GM21717 (cell line): ENCODE data around the gene BAG1.
A peak's percentile ranks its signal among the peaks of the same experiment; 100 is the strongest.

Experiments
- ATAC-seq: cut with Tn5 transposase; IDR thresholded peaks from one replicate; pipeline ENCODE4 v1.9.1; 2021; ENCODE audit warnings: mild to moderate bottlenecking, moderate library complexity; ENCODE audit not compliant: unreplicated experiment

BAG1 gene

DNA sequence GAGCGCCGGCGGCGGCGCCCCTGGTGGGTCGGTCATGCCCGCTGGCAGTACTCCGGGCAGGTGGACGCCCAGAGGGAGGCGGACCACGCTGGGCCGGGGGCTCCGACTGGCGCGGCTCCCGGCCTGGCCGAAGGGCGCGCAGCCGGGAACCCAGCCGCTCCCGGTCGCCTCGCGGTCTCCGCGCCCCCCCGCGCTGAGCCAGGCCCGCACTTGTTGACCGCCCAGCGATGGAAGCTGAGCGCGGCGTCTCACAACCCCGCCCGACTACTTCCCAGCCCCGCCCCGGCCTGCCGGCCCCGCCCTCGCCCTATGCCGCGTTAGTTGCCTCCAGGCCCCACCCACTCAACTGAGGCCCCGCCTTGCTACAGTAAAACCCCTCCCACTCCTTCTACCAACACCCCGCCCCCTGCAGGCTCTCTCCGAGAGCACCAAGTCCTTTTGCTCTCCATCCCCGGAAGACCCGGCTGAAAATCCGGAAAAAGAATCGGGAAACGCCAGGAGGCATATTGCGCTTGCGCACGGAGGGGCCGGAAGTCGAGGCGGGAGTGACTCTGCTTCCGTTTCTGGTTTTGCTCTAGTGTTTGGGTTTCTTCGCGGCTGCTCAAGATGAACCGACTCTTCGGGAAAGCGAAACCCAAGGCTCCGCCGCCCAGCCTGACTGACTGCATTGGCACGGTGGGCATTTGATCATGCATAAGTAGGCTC is at the start of gene BAG1, which contains the start of gene CHMP5:
TSS of gene BAG1 (minus strand) at position 236 of the 705 bp plus-strand sequence.
TSS of gene CHMP5 (plus strand) at position 577 of the 705 bp plus-strand sequence. CDS start at position 607, 30 bp downstream.
- ATAC-seq: peak; percentile 82

DNA sequence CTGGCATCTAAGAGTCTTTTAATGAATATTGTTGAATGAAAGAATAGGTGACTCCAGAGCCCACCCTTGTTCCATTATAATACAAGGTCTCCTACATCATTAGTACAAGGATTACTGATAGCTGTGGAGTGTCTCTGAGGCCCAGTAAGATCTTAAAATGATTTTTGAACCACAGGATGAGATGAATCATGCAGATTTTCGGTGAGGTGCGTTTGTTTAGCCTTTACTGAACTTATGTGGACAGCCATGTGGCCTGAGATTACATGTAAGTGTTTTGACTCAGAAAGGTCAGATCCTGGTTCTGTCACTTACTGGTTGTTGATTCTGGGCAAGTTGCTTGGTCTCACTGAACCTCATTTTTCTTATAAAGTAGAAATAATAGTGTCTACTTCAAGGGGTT is 47.4 kb upstream of the BAG1 start:
- ATAC-seq: no peak

DNA sequence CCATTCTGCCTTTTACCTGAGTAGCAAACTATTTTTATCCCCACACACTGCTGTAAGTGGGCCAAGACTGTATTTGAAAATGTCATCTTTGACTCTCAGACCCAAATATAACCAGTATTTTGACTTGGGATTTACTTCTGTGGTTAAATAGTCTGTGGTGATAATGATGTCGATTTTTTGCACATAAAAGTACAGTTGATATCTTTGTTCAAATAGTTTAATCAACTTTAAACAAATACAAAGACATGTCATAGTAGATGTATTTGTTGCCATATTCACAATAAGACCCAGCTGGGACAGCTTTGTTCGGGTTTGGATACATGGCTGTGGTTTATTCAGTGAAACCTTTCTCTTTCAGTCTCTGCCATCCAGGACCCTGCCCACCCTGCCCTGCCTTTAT is 46.2 kb upstream of the BAG1 start:
- ATAC-seq: no peak

DNA sequence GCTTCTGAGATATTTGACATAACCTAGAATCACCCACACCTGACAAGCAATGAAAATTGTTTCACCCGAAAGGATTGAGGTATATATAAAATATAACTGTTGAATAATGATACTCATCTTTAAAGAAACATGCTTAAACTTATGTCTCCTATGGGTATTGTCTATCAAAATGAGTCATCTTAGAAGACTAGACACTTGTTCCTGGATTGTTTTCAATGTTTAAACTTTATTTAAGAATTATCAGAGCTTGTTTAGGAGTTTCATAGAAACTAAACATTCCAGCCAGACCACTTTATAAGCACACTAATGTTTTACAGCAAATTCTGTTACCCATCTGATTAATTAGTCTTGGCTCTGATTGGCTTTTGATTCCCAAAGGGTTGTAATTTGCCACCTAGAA is 45.4 kb upstream of the BAG1 start:
- ATAC-seq: no peak

DNA sequence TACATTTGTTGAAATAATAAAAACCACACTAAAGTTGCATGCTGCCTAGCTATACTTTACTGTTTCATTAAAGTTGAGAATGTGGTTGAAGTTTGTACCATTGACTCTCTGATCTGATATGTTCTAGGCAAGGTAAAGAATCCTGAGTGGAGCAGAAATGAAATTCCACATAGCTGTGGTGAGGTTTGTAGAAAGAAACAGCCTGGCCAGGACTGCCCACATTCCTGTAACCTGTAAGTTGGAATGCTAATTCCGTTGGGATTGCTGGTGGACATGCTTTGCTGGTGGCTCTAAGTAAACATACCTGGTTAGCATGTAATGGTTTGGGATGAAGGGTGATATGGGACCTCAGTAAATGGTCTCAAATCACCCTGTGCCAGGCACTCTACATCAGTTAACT is 42.6 kb upstream of the BAG1 start:
- ATAC-seq: no peak

DNA sequence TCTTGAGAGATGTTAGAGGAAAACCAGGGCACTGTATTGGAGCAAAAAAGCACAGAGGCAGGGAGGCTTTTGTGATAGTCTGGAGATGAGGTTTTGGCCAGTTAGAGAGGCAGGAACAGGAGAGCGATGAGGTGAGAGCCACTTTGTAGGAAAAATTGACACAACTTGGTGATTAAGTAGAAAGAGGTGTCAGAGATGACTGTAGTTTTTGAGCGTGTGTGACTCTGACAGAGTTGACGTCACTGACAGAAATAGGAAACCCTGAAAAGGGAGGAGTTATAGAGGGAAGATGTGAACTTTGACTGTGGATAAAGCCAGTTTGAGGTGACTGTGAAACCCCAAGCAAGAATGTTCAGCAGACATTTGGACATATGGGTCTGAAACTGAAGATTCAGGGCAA is 41.5 kb upstream of the BAG1 start:
- ATAC-seq: no peak

DNA sequence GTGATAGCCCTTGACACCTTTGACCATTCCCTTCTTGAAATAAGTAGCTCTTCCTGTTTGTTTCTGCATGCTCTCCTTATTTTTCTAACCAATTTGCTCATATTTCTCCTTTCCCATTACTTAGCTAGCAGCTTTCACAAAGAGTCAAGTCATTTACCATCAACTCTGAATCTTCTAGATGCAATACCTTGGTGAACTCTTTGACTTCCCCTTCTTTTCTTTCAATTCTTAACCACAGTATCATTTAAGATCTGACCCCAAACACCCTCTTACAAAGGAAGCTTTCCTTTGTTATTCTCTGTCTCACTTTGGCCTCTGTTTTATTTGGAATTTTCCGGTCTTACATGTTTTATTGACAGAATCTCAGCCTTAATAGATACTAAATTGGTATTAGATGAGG is 39.9 kb upstream of the BAG1 start:
- ATAC-seq: no peak

DNA sequence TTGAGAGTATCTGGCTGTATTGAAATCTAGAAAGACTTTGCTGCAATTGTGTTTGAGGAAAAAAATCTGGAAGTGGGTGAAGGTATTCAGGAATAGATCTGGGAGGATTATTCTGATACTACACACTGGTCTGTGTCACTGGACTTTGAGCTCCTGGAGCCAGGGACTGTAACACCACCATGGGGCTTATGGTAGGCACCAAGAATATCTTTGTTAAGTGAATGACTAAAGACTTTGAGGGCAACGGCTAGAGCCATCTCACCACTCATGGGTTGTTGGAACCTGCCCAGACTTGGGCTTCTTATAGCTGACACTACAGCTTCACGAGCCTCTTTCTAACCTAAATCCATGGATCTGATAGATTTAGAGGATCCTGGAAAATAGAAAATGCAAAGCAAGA is 36.0 kb upstream of the BAG1 start:
- no peak for ATAC-seq

DNA sequence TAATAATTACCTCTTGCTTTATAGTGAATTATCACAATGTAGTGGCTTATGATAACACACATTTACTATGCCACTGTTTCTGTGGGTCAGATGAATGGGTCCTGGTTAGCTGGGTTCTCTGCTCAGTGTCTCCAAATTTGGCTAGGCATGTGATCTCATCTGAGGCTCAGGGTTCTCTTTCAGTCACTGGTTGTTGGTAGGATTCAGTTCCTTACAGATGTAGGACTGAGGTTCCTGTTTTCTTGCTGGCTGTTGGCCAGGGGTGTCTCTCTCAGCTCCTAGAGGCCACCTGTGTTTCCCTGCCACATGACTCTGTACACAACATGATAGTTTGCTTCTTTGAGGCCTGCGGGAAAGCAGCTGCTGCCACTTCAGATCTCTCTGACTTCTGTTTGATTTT is 32.9 kb upstream of the BAG1 start:
- peak; percentile 84 for ATAC-seq

DNA sequence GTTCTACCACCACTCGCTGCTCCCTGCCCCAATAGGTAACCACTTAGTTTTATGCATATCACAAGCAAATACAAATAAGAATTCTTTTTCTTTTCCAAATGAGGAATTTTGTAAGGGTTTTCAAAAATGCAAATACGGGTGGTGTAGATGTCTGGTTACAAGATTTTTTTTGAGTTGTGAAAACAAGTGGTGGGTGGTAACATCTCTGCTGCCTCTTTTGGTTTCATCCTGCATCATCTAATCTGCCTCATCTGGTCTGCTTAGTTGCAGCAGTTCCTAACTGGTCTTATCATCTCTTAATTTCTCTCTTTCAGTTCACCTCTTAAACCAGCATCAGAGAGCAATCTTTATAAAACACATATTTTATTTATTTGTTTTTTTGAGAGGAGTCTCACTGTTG is 31.1 kb upstream of the BAG1 start:
- peak; percentile 29 for ATAC-seq

DNA sequence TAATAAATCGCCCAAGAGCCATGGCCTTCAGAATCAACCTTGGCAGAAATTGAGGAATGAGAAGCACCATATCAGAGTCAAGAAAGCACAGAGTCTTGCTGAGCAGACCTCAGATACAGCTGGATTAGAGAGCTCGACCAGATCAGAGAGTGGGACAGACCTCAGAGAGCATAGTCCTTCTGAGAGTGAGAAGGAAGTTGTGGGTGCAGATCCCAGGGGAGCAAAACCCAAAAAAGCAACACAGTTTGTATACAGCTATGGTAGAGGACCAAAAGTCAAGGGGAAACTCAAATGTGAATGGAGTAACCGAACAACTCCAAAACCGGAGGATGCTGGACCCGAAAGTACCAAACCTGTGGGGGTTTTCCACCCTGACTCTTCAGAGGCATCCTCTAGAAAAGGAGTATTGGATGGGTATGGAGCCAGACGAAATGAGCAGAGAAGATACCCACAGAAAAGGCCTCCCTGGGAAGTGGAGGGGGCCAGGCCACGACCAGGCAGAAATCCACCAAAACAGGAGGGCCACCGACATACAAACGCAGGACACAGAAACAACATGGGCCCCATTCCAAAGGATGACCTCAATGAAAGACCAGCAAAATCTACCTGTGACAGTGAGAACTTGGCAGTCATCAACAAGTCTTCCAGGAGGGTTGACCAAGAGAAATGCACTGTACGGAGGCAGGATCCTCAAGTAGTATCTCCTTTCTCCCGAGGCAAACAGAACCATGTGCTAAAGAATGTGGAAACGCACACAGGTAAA is 30.3 kb upstream of the BAG1 start:
- ATAC-seq: no peak

DNA sequence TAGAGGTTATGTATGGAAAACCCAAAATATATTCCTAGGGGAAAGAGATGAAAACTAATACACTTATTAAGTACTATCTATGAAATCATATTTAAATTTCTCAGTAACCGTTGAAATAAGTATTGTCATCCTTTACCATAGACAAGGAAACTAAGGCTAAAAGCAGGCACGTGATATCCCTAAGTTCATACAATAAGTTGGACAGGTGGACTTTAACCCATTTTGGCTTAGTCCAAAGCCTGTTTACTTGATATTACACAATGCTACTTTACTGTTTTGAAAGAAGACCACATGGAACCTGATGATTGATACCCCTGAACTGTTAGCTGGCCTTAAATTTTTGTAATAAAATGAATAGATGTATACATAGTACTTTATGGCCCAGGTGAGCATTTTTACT is 29.3 kb upstream of the BAG1 start:
- no peak for ATAC-seq

DNA sequence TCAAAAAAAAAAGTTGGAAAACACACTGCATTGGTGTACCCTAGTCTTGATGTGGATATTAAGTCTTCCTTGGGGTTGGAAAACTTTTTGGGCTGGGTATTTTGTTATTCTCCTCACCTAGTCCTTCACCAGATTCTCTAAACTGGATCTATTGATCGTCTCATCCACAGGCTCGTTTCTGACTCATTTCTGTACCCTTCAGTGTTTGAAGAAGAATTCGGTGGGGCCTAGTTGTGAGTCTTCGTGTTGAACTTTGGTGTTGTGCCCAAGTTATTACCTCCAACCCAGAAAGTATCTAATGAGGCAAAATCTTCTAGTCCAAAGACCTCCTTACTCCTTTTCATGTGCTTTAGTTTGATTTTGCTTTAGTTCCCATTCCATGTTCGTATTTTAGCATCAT is 27.4 kb upstream of the BAG1 start:
- no peak for ATAC-seq

DNA sequence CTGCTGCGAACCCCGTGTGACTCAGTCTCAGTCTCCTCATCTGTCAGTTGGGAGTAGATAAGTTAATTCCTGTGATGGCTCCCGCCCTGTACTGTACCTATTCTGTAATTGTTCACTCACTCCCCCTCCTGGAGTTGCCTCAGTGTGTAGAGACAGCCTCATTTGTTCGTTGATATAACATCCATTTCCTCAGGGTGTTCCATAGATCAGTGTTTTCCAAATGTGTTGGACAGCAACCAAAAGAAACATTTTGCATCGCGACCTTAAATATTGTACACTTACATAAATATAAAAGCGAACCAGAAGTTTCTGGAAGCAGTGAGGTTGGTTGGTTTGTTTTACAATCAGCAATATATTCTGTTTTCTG is 26.5 kb upstream of the BAG1 start:
- ATAC-seq: no peak

DNA sequence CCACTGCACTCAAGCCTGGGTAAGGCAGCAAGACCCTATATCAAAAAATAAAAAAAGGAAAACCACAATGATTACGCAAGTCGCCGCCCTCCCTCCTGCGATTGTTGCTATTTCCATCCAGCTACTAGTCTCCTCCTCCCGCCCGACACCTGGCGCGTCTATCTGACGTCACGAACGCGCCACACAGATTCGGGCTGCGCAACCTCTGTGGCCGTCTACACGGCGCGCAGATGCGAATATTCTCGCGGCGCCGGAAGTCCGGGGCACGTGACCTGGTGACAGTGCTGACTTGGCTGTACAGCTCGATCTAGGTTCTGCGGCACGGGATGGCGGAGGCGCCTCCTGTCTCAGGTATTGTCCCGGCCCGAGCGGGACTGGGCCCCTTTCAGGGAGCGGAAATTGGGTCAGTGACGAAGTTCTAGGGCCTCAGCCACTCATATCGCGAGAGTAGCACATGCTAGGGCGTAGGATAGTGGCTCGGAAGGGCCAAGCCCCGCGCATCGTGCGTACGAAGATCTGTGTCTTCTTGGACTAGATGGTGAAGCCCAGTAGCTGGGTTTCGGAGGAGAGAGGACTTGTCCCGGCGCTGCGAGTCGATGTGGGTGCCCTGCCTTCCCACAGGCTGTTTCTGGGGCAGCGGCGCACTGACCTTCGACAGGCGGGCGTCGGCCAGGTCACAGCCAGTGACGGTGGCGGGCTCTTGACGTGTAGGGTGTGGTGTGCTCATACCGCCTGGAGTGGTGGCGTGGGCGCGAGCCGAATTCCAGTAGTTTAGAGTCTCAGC is 25.9 kb upstream of the BAG1 start, which contains the start of gene NFX1:
TSS of gene NFX1 (plus strand) at position 270 of the 784 bp plus-strand sequence. CDS start at position 327, 57 bp downstream.
- peak; percentile 74 for ATAC-seq

DNA sequence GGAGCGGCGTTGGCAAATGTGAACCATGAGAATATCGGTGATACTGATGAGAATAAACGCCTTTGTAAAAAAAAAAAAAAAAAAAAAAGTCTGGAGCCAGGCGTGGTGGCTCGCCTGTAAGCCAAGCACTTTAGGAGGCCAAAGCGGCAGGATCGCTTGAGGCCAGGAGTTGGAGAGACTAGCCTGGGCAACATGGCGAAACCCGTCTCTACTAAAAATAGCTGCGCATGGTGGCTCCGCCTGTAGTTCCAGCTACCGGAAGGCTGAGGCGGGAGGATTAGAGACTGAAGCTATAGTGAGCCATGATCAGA is 25.4 kb upstream of the BAG1 start:
- peak; percentile 23 for ATAC-seq

DNA sequence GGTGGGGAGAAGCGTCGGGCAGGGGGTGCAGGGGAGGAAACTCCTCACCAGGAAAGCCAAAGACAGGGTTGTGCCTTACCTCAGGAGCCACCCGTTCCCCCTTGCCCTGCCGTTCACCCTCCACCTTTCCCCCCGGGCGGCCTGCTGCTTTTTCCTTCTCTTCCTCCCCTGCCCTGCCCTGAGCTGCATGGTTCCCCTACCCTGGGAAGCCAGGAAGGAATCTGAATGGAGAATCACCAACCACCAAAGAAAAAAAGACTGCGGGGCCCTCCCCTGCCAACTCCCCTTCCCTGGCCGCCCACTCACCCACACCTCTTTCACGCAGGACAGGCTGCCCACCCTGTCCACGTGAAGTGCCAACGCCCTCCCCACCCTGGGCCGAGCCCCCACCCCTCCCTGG is 25.0 kb upstream of the BAG1 start:
- ATAC-seq: no peak

DNA sequence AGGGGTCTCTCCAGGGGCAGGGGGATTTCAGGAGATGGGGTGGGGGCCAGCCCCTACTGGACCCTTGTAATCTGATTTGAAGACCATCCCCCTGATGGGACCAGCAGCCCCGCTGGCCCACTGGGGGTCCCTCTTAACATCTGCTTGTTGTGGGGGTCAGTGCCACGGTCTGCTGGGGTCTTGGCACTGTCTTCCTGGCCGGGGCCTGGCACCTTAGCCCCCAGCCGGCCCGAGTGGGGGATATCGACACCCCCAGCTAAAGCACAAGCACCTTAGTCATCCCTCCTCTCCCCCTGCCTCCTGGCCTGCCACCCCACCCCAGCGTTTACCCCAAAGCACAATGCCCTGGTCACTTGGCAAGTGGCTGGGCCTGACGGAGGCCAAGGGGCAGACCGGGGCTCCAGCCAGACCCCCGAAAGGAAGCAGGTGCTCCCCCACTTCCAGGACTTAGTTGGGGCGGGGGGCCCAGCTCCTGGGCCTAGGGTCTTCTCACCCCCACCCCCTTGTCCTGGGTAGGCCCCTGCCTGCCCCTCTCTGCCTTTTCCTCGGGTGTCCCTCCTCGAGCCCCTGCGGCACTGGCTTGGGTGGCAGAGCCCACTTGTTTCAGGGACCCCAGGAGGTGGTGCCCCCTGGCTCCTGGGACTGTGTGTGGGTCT is 24.4 kb upstream of the BAG1 start:
- ATAC-seq: no peak

DNA sequence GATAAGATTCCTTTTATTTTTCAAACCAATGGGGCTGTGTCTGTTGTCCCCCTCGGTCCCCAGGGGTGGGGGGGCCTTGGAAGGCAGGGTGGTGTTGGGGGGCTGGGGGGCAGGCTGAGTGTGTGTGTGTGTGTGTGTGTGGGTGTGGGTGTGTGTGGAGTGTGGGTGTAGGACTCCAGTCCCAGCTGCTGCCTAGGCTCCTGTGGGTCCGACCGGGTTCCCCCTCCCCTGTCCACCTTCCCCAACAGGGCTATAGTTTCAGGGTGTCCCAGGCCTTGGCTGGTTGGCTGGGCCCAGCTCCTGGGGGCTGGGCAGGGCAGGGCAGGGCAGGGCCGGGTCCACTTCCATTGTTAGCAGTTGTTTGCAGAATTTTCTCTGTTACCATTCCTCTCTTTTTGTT is 23.7 kb upstream of the BAG1 start:
- no peak for ATAC-seq

DNA sequence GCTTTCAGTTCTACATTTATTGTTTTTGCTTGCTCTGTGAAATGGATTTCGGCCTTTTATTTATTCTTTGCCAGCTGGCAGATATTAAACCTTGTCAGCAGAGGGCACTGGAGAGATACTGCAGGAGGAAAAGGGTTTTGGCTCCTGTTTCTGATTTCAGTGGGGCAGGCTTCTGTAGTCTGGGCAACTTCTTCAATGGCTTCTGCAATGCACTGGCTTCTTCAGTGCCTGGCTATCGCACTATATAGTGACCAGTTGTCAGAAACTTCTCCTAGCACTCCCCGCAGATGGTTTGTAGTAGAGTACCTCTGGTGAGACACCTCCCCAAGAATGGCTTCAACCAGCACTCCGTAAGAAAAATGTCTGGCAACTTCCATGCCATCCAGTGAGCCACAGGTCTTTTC is 22.6 kb upstream of the BAG1 start:
- no peak for ATAC-seq

DNA sequence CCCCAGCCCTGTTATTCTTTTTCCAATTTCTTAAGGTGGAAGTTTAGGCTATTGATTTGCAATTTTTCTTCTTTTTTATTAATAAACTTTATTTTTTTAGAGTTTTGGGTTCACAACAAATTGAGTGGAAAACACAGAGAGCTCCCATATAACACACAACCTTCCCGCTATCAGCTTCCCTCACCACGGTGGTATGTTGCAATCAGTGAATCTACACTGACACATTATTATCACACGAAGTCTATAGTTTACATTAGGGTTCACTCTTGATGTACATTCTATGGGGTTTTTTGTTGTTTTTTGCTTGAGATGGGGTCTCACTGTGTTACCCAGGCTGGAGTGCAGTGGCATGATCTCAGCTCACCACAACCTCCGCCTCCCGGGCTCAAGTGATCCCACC is 21.0 kb upstream of the BAG1 start:
- no peak for ATAC-seq
